OCI-LY3 (cell line): ENCODE data around the gene OXNAD1.

Experiments
- EZH2phosphoT487 ChIP-seq: fragments of 200-600 bp; shearing (Covaris generic); IDR thresholded peaks from 2 replicates; pipeline ENCODE4 v1.6.1; 2018; ENCODE audit warnings: antibody characterized with exemption, mixed run types, low read depth
- TF ChIP-seq, protein P1 (sequence below): fragments of 200-600, 300-600 bp; sonication (generic); IDR thresholded peaks from 2 replicates; pipeline ENCODE4 v1.5.1; 2014; ENCODE audit warnings: antibody characterized with exemption, low read length, low read depth

DNA sequence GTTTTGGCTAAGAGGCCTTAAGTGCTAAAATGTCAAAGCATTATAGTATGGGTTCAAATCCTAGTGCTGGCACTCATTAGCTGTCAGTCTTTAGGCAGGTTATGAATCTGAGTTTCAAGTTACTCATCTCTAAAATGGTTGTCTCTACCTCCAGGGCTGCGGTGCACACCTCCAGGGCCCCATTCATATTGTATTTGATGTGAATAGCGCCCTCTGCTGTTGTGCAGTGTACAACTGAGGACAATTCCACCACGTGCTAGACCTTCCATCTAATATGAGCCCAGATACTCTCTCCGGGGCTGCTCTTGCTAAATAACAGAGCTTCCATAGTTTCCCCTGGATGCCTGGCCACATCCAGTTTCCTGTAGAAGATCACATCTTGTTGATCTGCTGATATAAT, 54.3 kb downstream of the OXNAD1 start:
- TF ChIP-seq, protein P1, sequence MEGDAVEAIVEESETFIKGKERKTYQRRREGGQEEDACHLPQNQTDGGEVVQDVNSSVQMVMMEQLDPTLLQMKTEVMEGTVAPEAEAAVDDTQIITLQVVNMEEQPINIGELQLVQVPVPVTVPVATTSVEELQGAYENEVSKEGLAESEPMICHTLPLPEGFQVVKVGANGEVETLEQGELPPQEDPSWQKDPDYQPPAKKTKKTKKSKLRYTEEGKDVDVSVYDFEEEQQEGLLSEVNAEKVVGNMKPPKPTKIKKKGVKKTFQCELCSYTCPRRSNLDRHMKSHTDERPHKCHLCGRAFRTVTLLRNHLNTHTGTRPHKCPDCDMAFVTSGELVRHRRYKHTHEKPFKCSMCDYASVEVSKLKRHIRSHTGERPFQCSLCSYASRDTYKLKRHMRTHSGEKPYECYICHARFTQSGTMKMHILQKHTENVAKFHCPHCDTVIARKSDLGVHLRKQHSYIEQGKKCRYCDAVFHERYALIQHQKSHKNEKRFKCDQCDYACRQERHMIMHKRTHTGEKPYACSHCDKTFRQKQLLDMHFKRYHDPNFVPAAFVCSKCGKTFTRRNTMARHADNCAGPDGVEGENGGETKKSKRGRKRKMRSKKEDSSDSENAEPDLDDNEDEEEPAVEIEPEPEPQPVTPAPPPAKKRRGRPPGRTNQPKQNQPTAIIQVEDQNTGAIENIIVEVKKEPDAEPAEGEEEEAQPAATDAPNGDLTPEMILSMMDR: peak; percentile 80
- TF ChIP-seq EZH2phosphoT487: no peak
